Hindlimb muscle (tissue), 1 donor: Measurements from ENCODE around the gene TTYH1. TPM values are rescaled to one million over a fixed set of nuclear protein-coding genes. Genes with fewer than 3 reads are reported as not detected.
"Not testable (repeated sequence)": the region's sequence is repeated elsewhere in the genome, so short reads cannot be mapped to it uniquely, and the experiment has no call there.

Source experiments
- DNase-seq: peaks from one replicate; pipeline ENCODE4 v3.0.0-alpha.2; 2013
- polyA plus RNA-seq: library from polyadenylated mRNA; unstranded; fragments of 120-200 nt; gene quantifications from one replicate; pipeline ENCODE4 v1.2.1, GENCODE V29; 2013; ENCODE audit not compliant: insufficient read length

Gene TTYH1
- 3.2 TPM for polyA plus RNA-seq

GRCh38 chr19:54415208-54415900 lies at the start of gene TTYH1:
TSS of gene TTYH1 (plus strand) at chr19:54415464. CDS start at chr19:54415553, 89 bp downstream.
- no peak for DNase-seq

- DNase-seq = not testable (repeated sequence)
These were observed 49.5 kb upstream of the TTYH1 start for GRCh38 chr19:54365798-54366197.

GRCh38 chr19:54366811-54367210 lies 48.5 kb upstream of the TTYH1 start:
- DNase-seq = no peak

GRCh38 chr19:54369082-54369687 lies 46.1 kb upstream of the TTYH1 start:
- DNase-seq = no peak

- not testable (repeated sequence) for DNase-seq
These were observed 45.4 kb upstream of the TTYH1 start for GRCh38 chr19:54369688-54370433.

GRCh38 chr19:54370434-54370796 lies 44.8 kb upstream of the TTYH1 start:
- not testable (repeated sequence) for DNase-seq

- not testable (repeated sequence) for DNase-seq
These were observed 43.8 kb upstream of the TTYH1 start for GRCh38 chr19:54371453-54371852.

- DNase-seq = no peak
These were observed 41.3 kb upstream of the TTYH1 start for GRCh38 chr19:54373781-54374631.

GRCh38 chr19:54375181-54375938 lies 39.9 kb upstream of the TTYH1 start:
- not testable (repeated sequence) for DNase-seq

GRCh38 chr19:54376610-54377285 lies 38.5 kb upstream of the TTYH1 start:
- no peak for DNase-seq

- no peak for DNase-seq
These were observed 36.0 kb upstream of the TTYH1 start for GRCh38 chr19:54379187-54379678.

GRCh38 chr19:54380897-54381296 lies 34.4 kb upstream of the TTYH1 start:
- no peak for DNase-seq

- not testable (repeated sequence) for DNase-seq
These were observed 33.2 kb upstream of the TTYH1 start for GRCh38 chr19:54382041-54382440.

GRCh38 chr19:54383330-54383729 lies 31.9 kb upstream of the TTYH1 start:
- DNase-seq = no peak

GRCh38 chr19:54387991-54388801 lies 27.1 kb upstream of the TTYH1 start:
- DNase-seq = no peak

- no peak for DNase-seq
These were observed 26.5 kb upstream of the TTYH1 start for GRCh38 chr19:54388802-54389139.

- no peak for DNase-seq
These were observed 25.7 kb upstream of the TTYH1 start for GRCh38 chr19:54389553-54389952.

GRCh38 chr19:54390942-54391577 lies 24.2 kb upstream of the TTYH1 start:
- peak; percentile 58 for DNase-seq

- no peak for DNase-seq
These were observed 23.6 kb upstream of the TTYH1 start for GRCh38 chr19:54391589-54392061.

- no peak for DNase-seq
These were observed 23.2 kb upstream of the TTYH1 start for GRCh38 chr19:54392105-54392504.
